ENCODE results near the gene EPS15.
"Not testable (repeated sequence)": the region's sequence is repeated elsewhere in the genome, so short reads cannot be mapped to it uniquely, and the experiment has no call there.

Gene EPS15

DNA sequence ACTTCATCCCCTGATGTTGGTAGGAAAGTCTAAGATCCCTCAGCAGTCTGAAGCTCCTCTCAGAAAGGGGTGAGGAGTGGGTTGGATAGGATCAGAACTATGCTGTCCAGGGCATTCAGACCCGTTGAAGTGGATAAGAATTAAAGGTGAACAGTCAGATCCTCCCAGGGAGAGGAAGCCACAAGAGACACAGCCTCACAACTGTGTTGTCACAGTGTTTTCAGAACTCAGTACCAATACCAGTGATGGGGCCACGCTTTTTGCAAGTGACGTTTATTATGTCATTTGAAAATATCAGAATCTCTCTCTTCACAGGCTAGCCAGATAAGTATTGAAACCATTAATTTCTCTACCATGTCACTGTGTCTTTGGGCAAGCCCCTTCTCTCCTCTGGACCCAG lies 15.4 kb upstream of the EPS15 start:
- peak; percentile 50 for DNase-seq (ENCODE audit: low read depth)
- TF ChIP-seq, protein P1, sequence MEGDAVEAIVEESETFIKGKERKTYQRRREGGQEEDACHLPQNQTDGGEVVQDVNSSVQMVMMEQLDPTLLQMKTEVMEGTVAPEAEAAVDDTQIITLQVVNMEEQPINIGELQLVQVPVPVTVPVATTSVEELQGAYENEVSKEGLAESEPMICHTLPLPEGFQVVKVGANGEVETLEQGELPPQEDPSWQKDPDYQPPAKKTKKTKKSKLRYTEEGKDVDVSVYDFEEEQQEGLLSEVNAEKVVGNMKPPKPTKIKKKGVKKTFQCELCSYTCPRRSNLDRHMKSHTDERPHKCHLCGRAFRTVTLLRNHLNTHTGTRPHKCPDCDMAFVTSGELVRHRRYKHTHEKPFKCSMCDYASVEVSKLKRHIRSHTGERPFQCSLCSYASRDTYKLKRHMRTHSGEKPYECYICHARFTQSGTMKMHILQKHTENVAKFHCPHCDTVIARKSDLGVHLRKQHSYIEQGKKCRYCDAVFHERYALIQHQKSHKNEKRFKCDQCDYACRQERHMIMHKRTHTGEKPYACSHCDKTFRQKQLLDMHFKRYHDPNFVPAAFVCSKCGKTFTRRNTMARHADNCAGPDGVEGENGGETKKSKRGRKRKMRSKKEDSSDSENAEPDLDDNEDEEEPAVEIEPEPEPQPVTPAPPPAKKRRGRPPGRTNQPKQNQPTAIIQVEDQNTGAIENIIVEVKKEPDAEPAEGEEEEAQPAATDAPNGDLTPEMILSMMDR (IDR thresholded peaks at IDR 0.05; ENCODE audit: insufficient read depth, low read depth, low read length, missing control alignments): no peak
- H3K4me3 ChIP-seq (ENCODE audit: low read depth, low read length): no peak overlapping the region

DNA sequence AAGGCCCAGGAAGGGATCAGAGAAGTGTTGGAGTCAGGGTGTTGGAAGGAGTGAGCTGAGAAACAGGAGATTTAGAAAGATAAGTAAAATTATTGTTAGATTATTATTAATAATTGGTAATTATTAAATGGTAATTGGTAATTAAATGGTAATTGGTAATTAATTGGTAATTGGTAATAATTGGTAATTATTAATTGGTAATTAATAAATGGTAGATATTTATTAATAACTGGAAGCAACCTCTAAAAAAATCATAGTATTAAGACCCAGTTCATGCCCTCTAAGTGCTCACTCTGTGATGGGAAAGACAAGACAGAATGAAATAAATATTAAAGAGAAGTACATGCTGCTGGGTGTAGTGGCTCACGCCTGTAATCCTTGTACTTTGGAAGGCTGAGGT lies 13.8 kb upstream of the EPS15 start:
- H3K4me3 ChIP-seq (ENCODE audit: low read depth, low read length): no peak overlapping the region
- TF ChIP-seq, protein P1 (IDR thresholded peaks at IDR 0.05; ENCODE audit: insufficient read depth, low read depth, low read length, missing control alignments): no peak
- no peak for DNase-seq (ENCODE audit: low read depth)

DNA sequence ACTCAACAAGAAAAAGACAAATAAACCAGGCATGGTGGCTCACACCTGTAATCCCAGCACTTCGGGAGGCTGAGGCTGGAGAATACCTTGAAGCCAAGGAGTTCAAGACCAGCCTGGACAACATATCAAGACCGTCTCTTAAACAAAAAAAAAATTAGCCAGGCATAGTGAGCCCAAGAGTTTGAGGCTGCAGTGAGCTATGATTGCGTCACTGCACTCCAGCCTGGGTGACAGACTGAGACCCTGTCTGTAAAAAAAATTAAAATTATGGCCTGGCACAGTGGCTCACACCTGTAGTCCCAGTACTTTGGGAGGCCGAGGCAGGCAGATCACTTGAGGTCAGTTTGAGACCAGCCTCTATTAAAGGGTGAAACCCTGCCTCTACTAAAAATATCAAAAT lies 11.4 kb upstream of the EPS15 start:
- not testable (repeated sequence) for DNase-seq (ENCODE audit: low read depth); H3K4me3 ChIP-seq (ENCODE audit: low read depth, low read length)

DNA sequence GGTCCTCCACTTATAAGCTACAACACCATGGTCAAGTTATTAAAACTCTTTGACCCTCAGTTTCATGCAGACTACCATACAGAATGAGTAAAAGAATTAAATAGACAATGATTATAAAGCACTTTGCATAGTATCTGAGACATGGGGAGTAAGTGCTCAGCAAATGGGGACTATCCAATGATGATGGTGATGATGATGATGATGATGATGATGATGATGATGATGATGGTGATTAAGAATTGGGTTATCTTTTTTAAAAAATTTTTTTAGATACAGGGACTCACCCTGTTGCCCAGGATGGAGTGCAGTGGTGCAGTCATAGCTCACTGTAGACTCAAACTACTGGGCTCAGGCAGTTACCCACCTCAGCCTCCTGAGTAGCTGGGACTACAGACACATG lies 8.1 kb upstream of the EPS15 start:
- no peak overlapping the region for H3K4me3 ChIP-seq (ENCODE audit: low read depth, low read length)
- TF ChIP-seq, protein P1 (IDR thresholded peaks at IDR 0.05; ENCODE audit: insufficient read depth, low read depth, low read length, missing control alignments): no peak
- DNase-seq (ENCODE audit: low read depth): no peak

DNA sequence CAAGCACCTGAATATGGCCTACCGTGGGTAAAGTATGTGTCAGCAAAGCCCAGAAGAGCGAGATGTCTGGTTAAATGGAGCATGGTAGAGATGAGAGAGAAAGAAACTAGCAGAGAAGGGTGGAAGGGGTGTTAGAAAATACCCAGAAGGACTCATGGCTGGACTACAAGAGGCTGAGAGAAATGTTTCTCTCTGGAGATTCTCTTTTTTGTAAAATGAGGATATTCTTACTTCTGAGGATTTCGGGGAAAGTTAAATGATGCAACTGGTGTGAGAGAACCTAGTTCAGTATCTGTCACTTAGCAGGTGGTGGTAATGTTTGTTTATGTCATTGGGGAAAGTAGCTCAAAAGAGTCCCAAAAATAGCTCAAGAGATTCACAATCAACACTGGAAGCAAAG lies 7.2 kb upstream of the EPS15 start:
- DNase-seq (ENCODE audit: low read depth): peak; percentile 57
- TF ChIP-seq, protein P1 (IDR thresholded peaks at IDR 0.05; ENCODE audit: insufficient read depth, low read depth, low read length, missing control alignments): no peak
- no peak overlapping the region for H3K4me3 ChIP-seq (ENCODE audit: low read depth, low read length)

DNA sequence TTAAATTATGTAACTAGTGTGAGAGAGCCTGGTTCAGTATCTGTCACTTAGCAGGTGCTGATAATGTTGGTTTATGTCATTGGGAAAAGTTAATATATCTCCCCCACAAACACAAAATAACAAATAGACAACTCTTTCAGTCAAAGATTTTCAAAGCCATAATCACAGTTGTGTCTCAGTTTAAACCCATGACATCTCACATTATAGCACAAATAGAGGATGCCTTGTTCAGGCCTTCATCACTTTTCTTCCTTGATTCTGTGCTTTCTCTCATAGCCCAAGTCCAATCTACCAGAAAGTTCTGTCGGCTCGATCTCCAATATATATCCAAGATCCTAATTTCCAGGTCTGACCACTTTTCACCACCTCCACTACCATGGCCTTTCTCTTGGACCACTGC lies 6.2 kb upstream of the EPS15 start:
- TF ChIP-seq, protein P1 (IDR thresholded peaks at IDR 0.05; ENCODE audit: insufficient read depth, low read depth, low read length, missing control alignments): no peak
- H3K4me3 ChIP-seq (ENCODE audit: low read depth, low read length): no peak overlapping the region
- DNase-seq (ENCODE audit: low read depth): no peak

DNA sequence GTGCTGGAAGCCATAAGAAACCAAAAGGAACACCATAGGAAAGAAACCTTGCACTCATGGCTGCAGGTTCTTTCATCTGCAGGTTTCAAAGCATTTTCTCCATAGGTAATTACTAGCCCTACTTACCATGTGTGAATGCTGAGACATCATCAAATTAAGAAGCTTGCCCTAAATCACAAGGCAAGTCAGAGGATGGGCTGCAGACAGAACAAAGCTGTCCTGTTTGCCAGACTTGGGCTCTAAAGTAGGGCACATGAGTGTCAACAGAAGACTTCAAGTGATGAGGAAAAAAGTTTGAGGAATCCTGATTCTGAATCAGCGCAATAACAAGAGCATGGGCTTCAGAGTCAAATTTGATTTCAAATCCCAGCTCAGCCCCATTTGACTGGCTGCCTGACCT lies 5.8 kb upstream of the EPS15 start:
- TF ChIP-seq, protein P1 (IDR thresholded peaks at IDR 0.05; ENCODE audit: insufficient read depth, low read depth, low read length, missing control alignments): no peak
- H3K4me3 ChIP-seq (ENCODE audit: low read depth, low read length): no peak overlapping the region
- DNase-seq (ENCODE audit: low read depth): no peak

DNA sequence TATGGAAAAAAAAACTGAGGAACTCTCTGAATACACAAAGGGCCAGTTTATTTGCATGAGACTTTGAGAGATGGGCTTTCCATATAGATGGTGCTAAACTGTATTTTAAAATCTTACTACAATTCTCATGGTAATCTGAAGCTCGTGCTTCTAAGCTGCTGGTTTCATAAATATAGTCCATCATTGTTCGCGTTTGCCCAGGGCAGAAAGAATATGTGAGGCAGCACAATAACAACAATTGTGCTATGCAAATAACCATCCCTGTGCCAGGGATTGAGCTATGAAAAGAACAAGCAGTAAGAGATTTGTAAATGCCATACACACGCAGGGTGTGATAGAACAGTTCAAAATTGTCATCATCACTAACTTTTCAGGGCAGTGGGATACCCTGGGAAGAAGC lies 4.9 kb upstream of the EPS15 start:
- no peak for DNase-seq (ENCODE audit: low read depth)
- TF ChIP-seq, protein P1 (IDR thresholded peaks at IDR 0.05; ENCODE audit: insufficient read depth, low read depth, low read length, missing control alignments): no peak
- no peak overlapping the region for H3K4me3 ChIP-seq (ENCODE audit: low read depth, low read length)
